Transverse colon (tissue), 3 donors: ENCODE data around the gene BHMT2.
A peak's percentile ranks its signal among the peaks of the same experiment; 100 is the strongest.

Source experiments
- POLR2A ChIP-seq: fragments of 450-650 bp; IDR thresholded peaks from one replicate; pipeline ENCODE4 v1.6.1; 2016; ENCODE audit warnings: antibody characterized with exemption, mild to moderate bottlenecking, moderate library complexity
- TF ChIP-seq, protein P1 (sequence below), 5 experiments: fragments of 200-600 bp in 3 of 5; fragments of 450-650 bp in 2 of 5; sonication (generic) in 3 of 5; IDR thresholded peaks; 1 replicate in 2 of 5; 2 replicates in 3 of 5; pipeline ENCODE4 v1.5.1; 2016 to 2017; ENCODE audit warnings: antibody characterized with exemption in 5 of 5, inconsistent platforms in 3 of 5, mild to moderate bottlenecking in 2 of 5, moderate library complexity in 1 of 5

DNA sequence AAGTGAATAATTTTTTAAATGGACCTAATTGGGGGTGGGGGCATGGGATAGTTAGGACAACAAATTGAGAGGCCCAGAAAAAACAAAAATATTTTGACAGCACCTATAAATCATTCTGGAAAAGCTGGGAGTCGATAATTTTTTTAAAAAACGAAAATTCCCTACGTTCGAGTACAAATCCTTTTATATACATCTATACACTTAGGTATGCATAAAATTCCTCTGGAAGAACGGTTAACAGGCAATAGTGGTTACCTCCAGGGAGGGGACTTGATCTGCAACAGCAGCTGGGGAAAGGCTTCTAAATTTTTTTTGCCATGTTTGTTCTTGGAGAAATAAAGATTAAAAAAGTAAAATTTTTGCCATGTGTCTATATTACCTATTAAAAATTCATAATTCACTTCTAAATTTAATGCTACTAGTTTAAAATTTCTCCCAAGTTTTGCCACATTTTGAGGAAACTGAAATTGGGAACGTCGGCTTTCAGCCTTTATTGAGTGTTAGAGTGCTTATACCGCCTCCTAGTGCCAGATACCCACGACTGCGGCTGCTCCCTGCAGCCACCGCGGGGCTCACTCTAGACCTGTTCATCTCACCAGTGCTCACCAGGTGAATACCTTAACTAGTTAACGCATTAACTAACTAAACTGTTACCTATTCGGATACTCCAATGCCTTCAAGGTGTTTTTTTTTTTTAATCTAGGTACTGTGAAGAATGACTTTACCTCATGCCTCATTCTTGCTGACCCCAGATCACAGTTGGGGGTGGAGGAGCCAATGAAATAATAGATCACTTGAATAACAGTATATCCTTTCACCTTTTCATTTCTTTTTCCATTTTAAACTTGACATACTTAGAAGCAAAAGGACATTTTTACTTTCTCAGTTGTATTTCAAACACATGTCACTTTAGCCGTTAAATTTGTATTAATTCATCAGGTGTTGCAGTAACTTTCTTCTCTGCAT, 40.2 kb downstream of the BHMT2 start:
- TF ChIP-seq, protein P1, sequence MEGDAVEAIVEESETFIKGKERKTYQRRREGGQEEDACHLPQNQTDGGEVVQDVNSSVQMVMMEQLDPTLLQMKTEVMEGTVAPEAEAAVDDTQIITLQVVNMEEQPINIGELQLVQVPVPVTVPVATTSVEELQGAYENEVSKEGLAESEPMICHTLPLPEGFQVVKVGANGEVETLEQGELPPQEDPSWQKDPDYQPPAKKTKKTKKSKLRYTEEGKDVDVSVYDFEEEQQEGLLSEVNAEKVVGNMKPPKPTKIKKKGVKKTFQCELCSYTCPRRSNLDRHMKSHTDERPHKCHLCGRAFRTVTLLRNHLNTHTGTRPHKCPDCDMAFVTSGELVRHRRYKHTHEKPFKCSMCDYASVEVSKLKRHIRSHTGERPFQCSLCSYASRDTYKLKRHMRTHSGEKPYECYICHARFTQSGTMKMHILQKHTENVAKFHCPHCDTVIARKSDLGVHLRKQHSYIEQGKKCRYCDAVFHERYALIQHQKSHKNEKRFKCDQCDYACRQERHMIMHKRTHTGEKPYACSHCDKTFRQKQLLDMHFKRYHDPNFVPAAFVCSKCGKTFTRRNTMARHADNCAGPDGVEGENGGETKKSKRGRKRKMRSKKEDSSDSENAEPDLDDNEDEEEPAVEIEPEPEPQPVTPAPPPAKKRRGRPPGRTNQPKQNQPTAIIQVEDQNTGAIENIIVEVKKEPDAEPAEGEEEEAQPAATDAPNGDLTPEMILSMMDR (IDR thresholded peaks at IDR 0.05), result peak in 4 of 5 experiments; percentile 12 to 36 (median 26)
- TF ChIP-seq POLR2A, result no peak
